Measurements from ENCODE around the gene MAGEB16. TPM values are rescaled to one million over a fixed set of nuclear protein-coding genes. Genes with fewer than 3 reads are reported as not detected.

The MAGEB16 gene
- total RNA-seq, 1 experiment from 2014 or later = not detected

- Histone ChIP-seq H3K4me2 (no peak overlapping the region), H3K9me3 (ENCODE audit: insufficient read depth, low read depth) (no peaks in the 10 kb centered on the region), H3K36me3 (ENCODE audit: low read depth) (no peaks in the 10 kb centered on the region), H3K27me3 (ENCODE audit: insufficient read depth, low read depth) (no peaks in the 10 kb centered on the region), H3K4me3 (no peak overlapping the region), H3K4me1 (replicated peaks; ENCODE audit: insufficient read depth) (no peaks in the 10 kb centered on the region), H3K9me2 (ENCODE audit: insufficient read depth) (no peaks in the 10 kb centered on the region), H4K20me1 (ENCODE audit: insufficient read depth) (no peaks in the 10 kb centered on the region), H3K27ac (no peak overlapping the region), H3F3A (ENCODE audit: insufficient read depth, low read depth) (no peaks in the 10 kb centered on the region), H2AFZ (no peak overlapping the region), H3K79me2 (ENCODE audit: low read depth) (no peaks in the 10 kb centered on the region)
- CTCF ChIA-PET = no interaction called here
- POLR2A ChIA-PET (ENCODE audit: unreplicated experiment) = no interaction called here
- BruUV-seq (replicated peaks) = no TSS peak
- DNase-seq = no peak
- no peak for TF ChIP-seq EZH2 (IDR thresholded peaks at IDR 0.05; ENCODE audit: low read depth)
- TF ChIP-seq, protein P1, sequence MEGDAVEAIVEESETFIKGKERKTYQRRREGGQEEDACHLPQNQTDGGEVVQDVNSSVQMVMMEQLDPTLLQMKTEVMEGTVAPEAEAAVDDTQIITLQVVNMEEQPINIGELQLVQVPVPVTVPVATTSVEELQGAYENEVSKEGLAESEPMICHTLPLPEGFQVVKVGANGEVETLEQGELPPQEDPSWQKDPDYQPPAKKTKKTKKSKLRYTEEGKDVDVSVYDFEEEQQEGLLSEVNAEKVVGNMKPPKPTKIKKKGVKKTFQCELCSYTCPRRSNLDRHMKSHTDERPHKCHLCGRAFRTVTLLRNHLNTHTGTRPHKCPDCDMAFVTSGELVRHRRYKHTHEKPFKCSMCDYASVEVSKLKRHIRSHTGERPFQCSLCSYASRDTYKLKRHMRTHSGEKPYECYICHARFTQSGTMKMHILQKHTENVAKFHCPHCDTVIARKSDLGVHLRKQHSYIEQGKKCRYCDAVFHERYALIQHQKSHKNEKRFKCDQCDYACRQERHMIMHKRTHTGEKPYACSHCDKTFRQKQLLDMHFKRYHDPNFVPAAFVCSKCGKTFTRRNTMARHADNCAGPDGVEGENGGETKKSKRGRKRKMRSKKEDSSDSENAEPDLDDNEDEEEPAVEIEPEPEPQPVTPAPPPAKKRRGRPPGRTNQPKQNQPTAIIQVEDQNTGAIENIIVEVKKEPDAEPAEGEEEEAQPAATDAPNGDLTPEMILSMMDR (conservative IDR thresholded peaks at IDR 0.05) = no peak
- intact Hi-C loops (cut with micrococcal nuclease; ENCODE audit: unreplicated experiment) = no loop called here
Measured at GRCh38 chrX:35809781-35810180, 11.6 kb downstream of the MAGEB16 start.

GRCh38 chrX:35819241-35819640 is 21.1 kb downstream of the MAGEB16 start:
- no peak for TF ChIP-seq EZH2 (IDR thresholded peaks at IDR 0.05; ENCODE audit: low read depth)
- TF ChIP-seq, protein P1 (conservative IDR thresholded peaks at IDR 0.05) = no peak
- no peaks in the 10 kb centered on the region for H3K4me1 ChIP-seq (replicated peaks; ENCODE audit: insufficient read depth)
- no peak overlapping the region for H3K4me3 ChIP-seq
- no peak overlapping the region for H3K27ac ChIP-seq
- no peak overlapping the region for H2AFZ ChIP-seq
- H3F3A ChIP-seq (ENCODE audit: insufficient read depth, low read depth) = no peaks in the 10 kb centered on the region
- H3K79me2 ChIP-seq (ENCODE audit: low read depth) = no peaks in the 10 kb centered on the region
- no peak overlapping the region for H3K4me2 ChIP-seq
- H3K9me3 ChIP-seq (ENCODE audit: insufficient read depth, low read depth) = no peaks in the 10 kb centered on the region
- no peaks in the 10 kb centered on the region for H3K27me3 ChIP-seq (ENCODE audit: insufficient read depth, low read depth)
- ChIA-PET CTCF (no interaction called here), POLR2A (ENCODE audit: unreplicated experiment) (no interaction called here)
- no peaks in the 10 kb centered on the region for H3K36me3 ChIP-seq (ENCODE audit: low read depth)
- intact Hi-C loops (cut with micrococcal nuclease; ENCODE audit: unreplicated experiment) = no loop called here
- H3K9me2 ChIP-seq (ENCODE audit: insufficient read depth) = no peaks in the 10 kb centered on the region
- H4K20me1 ChIP-seq (ENCODE audit: insufficient read depth) = no peaks in the 10 kb centered on the region
- DNase-seq = no peak
- no TSS peak for BruUV-seq (replicated peaks)

DNA sequence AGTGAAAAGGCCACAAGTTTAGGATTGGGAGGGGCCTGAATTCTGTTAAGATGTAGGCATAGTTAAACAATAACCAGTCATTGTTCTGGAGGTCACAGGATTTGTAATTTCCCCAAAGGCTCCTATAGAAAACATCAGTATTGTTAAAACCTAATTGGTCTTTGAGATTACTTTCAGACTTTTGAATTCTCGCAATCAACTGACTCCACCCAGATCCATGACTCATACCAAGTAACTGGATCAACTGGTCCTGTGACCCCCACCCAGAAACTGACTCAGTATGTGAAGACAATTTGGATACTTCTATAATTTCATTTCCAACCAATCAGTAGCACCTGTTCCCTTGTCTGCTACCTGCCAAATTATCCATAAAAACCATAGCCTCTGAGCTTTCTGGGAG is 28.4 kb downstream of the MAGEB16 start:
- peak in 1 of 2 experiments; percentile 3 for DNase-seq
- Histone ChIP-seq H3K36me3 (ENCODE audit: low read depth) (no peaks in the 10 kb centered on the region), H3K4me3 (no peak overlapping the region), H3K4me1 (replicated peaks; ENCODE audit: insufficient read depth) (peaks cover 9% of the 10 kb centered on the region; the same call in 1 of the 2 replicates), H3K27me3 (ENCODE audit: insufficient read depth, low read depth) (no peaks in the 10 kb centered on the region), H3K79me2 (ENCODE audit: low read depth) (no peaks in the 10 kb centered on the region), H3K9me2 (ENCODE audit: insufficient read depth) (no peaks in the 10 kb centered on the region), H3K27ac (no peak overlapping the region), H3K4me2 (no peak overlapping the region), H3F3A (ENCODE audit: insufficient read depth, low read depth) (no peaks in the 10 kb centered on the region), H3K9me3 (ENCODE audit: insufficient read depth, low read depth) (no peaks in the 10 kb centered on the region), H4K20me1 (ENCODE audit: insufficient read depth) (no peaks in the 10 kb centered on the region), H2AFZ (no peak overlapping the region)
- ChIA-PET POLR2A (ENCODE audit: unreplicated experiment) (no interaction called here), CTCF (no interaction called here)
- no peak for TF ChIP-seq EZH2 (IDR thresholded peaks at IDR 0.05; ENCODE audit: low read depth)
- TF ChIP-seq, protein P1 (conservative IDR thresholded peaks at IDR 0.05) = no peak
- intact Hi-C loops (cut with micrococcal nuclease; ENCODE audit: unreplicated experiment) = no loop called here
- no TSS peak for BruUV-seq (replicated peaks)
